Measurements from ENCODE around the gene ZNF512B. TPM values are rescaled to one million over a fixed set of nuclear protein-coding genes. Genes with fewer than 3 reads are reported as not detected.

The ZNF512B gene
- total RNA-seq, 1 experiment from 2014 or later = 10.3 TPM

GRCh38 chr20:63941282-63942081 lies 28.2 kb downstream of the ZNF512B start:
- ChIA-PET CTCF (no interaction called here), RAD21 (ENCODE audit: low non-redundant PET in 1 of 2, low total read pairs in 2 of 2, uncharacterized antibody in 2 of 2, unreplicated experiment in 2 of 2) (no interaction called here), POLR2A (no interaction called here)
- H3K36me3 ChIP-seq (ENCODE audit: control insufficient read depth in 1 of 2, insufficient read depth in 2 of 2, low read length in 2 of 2) = peaks cover 16 to 41% of the 10 kb centered on the region in 2 experiments; a peak in 3 of 4 replicates
- H3K79me2 ChIP-seq (ENCODE audit: insufficient read depth, low read length) = peaks cover 22% of the 10 kb centered on the region
- H3K9me2 ChIP-seq (ENCODE audit: insufficient read depth) = no peaks in the 10 kb centered on the region
- peak overlapping the region; percentile 43; the same call in 1 of the 2 replicates for H3K27ac ChIP-seq (ENCODE audit: low read depth, low read length)
- H3K9ac ChIP-seq (ENCODE audit: low read length) = no peak overlapping the region
- DNase-seq (ENCODE audit: low read depth, low spot score) (no peak), ATAC-seq (peak; percentile 51)
- H2AFZ ChIP-seq (ENCODE audit: low read depth, low read length, poor library complexity, severe bottlenecking) = no peak overlapping the region
- H3K4me3 ChIP-seq (replicated peaks in 1 of 2; ENCODE audit: low read depth in 1 of 2, low read length in 2 of 2) = no peak overlapping the region
- H3K4me2 ChIP-seq (ENCODE audit: low read length) = peak overlapping the region; percentile 28; the same call in 1 of the 2 replicates
- intact Hi-C loops (cut with micrococcal nuclease) = no loop called here
- no TSS peak for BruUV-seq (replicated peaks)
- no peak for TF ChIP-seq SRF (IDR thresholded peaks at IDR 0.05; ENCODE audit: low read depth)
- H3K9me3 ChIP-seq (ENCODE audit: control insufficient read depth in 1 of 2, insufficient read depth in 1 of 2, low read depth in 1 of 2, low read length in 2 of 2) = no peaks in the 10 kb centered on the region
- H3K4me1 ChIP-seq (ENCODE audit: control insufficient read depth in 1 of 2, insufficient read depth in 2 of 2, low read length in 2 of 2) = peaks cover 3 to 13% of the 10 kb centered on the region in 2 experiments; a peak in 2 of 4 replicates
- H3K27me3 ChIP-seq (ENCODE audit: insufficient read depth, low read length) = no peaks in the 10 kb centered on the region
- no peaks in the 10 kb centered on the region for H4K20me1 ChIP-seq (ENCODE audit: insufficient read depth)

- no TSS peak for BruUV-seq (replicated peaks)
Observed at GRCh38 chr20:63940472-63941266, 29.1 kb downstream of the ZNF512B start.

More at GRCh38 chr20:63940472-63941266, 29.1 kb downstream of the ZNF512B start:
- H3K9me3 ChIP-seq (ENCODE audit: control insufficient read depth in 1 of 2, insufficient read depth in 1 of 2, low read depth in 1 of 2, low read length in 2 of 2) = no peaks in the 10 kb centered on the region
- H3K36me3 ChIP-seq (ENCODE audit: control insufficient read depth in 1 of 2, insufficient read depth in 2 of 2, low read length in 2 of 2) = peaks cover 16 to 41% of the 10 kb centered on the region in 2 experiments; a peak in 3 of 4 replicates
- H3K4me3 ChIP-seq (replicated peaks in 1 of 2; ENCODE audit: low read depth in 1 of 2, low read length in 2 of 2) = no peak overlapping the region
- CTCF ChIA-PET = no interaction called here
- POLR2A ChIA-PET = no interaction called here
- no peak for DNase-seq (ENCODE audit: low read depth, low spot score)
- no peaks in the 10 kb centered on the region for H3K27me3 ChIP-seq (ENCODE audit: insufficient read depth, low read length)
- no peaks in the 10 kb centered on the region for H3K9me2 ChIP-seq (ENCODE audit: insufficient read depth)
- peak overlapping the region; percentile 13; the same call in 1 of the 2 replicates for H3K27ac ChIP-seq (ENCODE audit: low read depth, low read length)
- ATAC-seq = no peak
- no peak overlapping the region for H3K9ac ChIP-seq (ENCODE audit: low read length)
- H2AFZ ChIP-seq (ENCODE audit: low read depth, low read length, poor library complexity, severe bottlenecking) = no peak overlapping the region
- H4K20me1 ChIP-seq (ENCODE audit: insufficient read depth) = no peaks in the 10 kb centered on the region
- TF ChIP-seq POLR2AphosphoS5 (IDR thresholded peaks at IDR 0.05; ENCODE audit: low read depth, low read length) = no peak
- TF ChIP-seq, protein P1, sequence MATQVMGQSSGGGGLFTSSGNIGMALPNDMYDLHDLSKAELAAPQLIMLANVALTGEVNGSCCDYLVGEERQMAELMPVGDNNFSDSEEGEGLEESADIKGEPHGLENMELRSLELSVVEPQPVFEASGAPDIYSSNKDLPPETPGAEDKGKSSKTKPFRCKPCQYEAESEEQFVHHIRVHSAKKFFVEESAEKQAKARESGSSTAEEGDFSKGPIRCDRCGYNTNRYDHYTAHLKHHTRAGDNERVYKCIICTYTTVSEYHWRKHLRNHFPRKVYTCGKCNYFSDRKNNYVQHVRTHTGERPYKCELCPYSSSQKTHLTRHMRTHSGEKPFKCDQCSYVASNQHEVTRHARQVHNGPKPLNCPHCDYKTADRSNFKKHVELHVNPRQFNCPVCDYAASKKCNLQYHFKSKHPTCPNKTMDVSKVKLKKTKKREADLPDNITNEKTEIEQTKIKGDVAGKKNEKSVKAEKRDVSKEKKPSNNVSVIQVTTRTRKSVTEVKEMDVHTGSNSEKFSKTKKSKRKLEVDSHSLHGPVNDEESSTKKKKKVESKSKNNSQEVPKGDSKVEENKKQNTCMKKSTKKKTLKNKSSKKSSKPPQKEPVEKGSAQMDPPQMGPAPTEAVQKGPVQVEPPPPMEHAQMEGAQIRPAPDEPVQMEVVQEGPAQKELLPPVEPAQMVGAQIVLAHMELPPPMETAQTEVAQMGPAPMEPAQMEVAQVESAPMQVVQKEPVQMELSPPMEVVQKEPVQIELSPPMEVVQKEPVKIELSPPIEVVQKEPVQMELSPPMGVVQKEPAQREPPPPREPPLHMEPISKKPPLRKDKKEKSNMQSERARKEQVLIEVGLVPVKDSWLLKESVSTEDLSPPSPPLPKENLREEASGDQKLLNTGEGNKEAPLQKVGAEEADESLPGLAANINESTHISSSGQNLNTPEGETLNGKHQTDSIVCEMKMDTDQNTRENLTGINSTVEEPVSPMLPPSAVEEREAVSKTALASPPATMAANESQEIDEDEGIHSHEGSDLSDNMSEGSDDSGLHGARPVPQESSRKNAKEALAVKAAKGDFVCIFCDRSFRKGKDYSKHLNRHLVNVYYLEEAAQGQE (IDR thresholded peaks at IDR 0.05; ENCODE audit: low read depth) = no peak
- TF ChIP-seq SRF (IDR thresholded peaks at IDR 0.05; ENCODE audit: low read depth) = no peak
- no peak for TF ChIP-seq RAD21 (IDR thresholded peaks at IDR 0.05; ENCODE audit: low read depth)
- H3K4me2 ChIP-seq (ENCODE audit: low read length) = no peak overlapping the region
- RAD21 ChIA-PET (ENCODE audit: low non-redundant PET in 1 of 2, low total read pairs in 2 of 2, uncharacterized antibody in 2 of 2, unreplicated experiment in 2 of 2) = no interaction called here
- H3K4me1 ChIP-seq (ENCODE audit: control insufficient read depth in 1 of 2, insufficient read depth in 2 of 2, low read length in 2 of 2) = peaks cover 3 to 13% of the 10 kb centered on the region in 2 experiments; a peak in 2 of 4 replicates
- peaks cover 14% of the 10 kb centered on the region for H3K79me2 ChIP-seq (ENCODE audit: insufficient read depth, low read length)
- intact Hi-C loops (cut with micrococcal nuclease) = no loop called here

All from HCT116 (cell line).